G401.6 (cell line): ENCODE measurements around the gene ME3.

ENCODE experiments used
- FAIRE-seq: peaks from 2 replicates; lab custom pipeline; 2012; peaks lifted over from hg19 to GRCh38; lab: Jason Lieb, UNC

The ME3 gene

GRCh38 chr11:86486261-86487030 is 186.0 kb downstream of the ME3 start:
- FAIRE-seq, result no peak

- no peak for FAIRE-seq
Measured at GRCh38 chr11:86484795-86485166, 187.6 kb downstream of the ME3 start.

- FAIRE-seq, result no peak
Measured at GRCh38 chr11:86483940-86484794, 188.2 kb downstream of the ME3 start.

GRCh38 chr11:86483610-86483939 is 188.8 kb downstream of the ME3 start:
- FAIRE-seq, result no peak

GRCh38 chr11:86482692-86483091 is 189.7 kb downstream of the ME3 start:
- no peak for FAIRE-seq

- FAIRE-seq, result no peak
Measured at GRCh38 chr11:86481399-86481798, 191.0 kb downstream of the ME3 start.

GRCh38 chr11:86478348-86478747 is 194.1 kb downstream of the ME3 start:
- no peak for FAIRE-seq

- no peak for FAIRE-seq
Measured at GRCh38 chr11:86477495-86478155, 194.8 kb downstream of the ME3 start.

- no peak for FAIRE-seq
Measured at GRCh38 chr11:86476109-86476861, 196.1 kb downstream of the ME3 start.

GRCh38 chr11:86475027-86475426 is 197.4 kb downstream of the ME3 start:
- FAIRE-seq, result no peak

GRCh38 chr11:86473991-86474833 is 198.2 kb downstream of the ME3 start:
- no peak for FAIRE-seq

- FAIRE-seq, result no peak
Measured at GRCh38 chr11:86469491-86470388, 202.7 kb downstream of the ME3 start.

- FAIRE-seq, result no peak
Measured at GRCh38 chr11:86468169-86468568, 204.2 kb downstream of the ME3 start.

GRCh38 chr11:86464509-86465221 is 207.8 kb downstream of the ME3 start:
- no peak for FAIRE-seq

GRCh38 chr11:86463955-86464354 is 208.5 kb downstream of the ME3 start:
- FAIRE-seq, result no peak

GRCh38 chr11:86463120-86463519 is 209.3 kb downstream of the ME3 start:
- no peak for FAIRE-seq

GRCh38 chr11:86461892-86462291 is 210.5 kb downstream of the ME3 start:
- FAIRE-seq, result no peak

- no peak for FAIRE-seq
Measured at GRCh38 chr11:86460461-86461385, 211.7 kb downstream of the ME3 start.
